22Rv1 (cell line): ENCODE results near the gene URB2.
"Not testable (repeated sequence)": the region's sequence is repeated elsewhere in the genome, so short reads cannot be mapped to it uniquely, and the experiment has no call there.

Source experiments
- H3K27ac ChIP-seq: fragments of 450-650 bp; 2 replicates; pipeline ENCODE4 v1.5.1; 2017
- ZFX ChIP-seq: fragments of 450-650 bp; IDR thresholded peaks from 2 replicates; pipeline ENCODE4 v1.6.1; 2017; ENCODE audit warnings: antibody characterized with exemption, borderline replicate concordance
- TF ChIP-seq, protein P1 (sequence below): fragments of 450-650 bp; IDR thresholded peaks from 2 replicates; pipeline ENCODE4 v1.5.1; 2017; ENCODE audit warnings: mild to moderate bottlenecking

Gene URB2

DNA sequence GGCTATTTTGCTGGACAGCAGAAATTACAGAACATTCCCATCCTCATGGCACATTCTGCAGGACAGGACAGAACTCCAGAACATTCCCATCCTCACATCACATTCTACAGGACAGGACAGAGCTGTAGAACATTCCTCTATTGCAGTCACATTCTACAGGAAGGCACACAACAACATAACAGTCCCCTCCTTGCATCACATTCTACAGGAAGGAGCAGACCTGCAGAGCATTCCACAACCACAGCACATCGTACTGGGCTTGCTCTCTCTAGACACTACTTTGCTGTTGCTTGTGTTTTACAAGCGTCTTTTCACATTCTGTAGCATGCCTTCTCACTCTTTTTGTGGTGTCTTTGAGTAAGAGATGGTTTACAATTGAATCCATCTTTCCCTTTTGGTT lies 40.7 kb upstream of the URB2 start:
- TF ChIP-seq, protein P1, sequence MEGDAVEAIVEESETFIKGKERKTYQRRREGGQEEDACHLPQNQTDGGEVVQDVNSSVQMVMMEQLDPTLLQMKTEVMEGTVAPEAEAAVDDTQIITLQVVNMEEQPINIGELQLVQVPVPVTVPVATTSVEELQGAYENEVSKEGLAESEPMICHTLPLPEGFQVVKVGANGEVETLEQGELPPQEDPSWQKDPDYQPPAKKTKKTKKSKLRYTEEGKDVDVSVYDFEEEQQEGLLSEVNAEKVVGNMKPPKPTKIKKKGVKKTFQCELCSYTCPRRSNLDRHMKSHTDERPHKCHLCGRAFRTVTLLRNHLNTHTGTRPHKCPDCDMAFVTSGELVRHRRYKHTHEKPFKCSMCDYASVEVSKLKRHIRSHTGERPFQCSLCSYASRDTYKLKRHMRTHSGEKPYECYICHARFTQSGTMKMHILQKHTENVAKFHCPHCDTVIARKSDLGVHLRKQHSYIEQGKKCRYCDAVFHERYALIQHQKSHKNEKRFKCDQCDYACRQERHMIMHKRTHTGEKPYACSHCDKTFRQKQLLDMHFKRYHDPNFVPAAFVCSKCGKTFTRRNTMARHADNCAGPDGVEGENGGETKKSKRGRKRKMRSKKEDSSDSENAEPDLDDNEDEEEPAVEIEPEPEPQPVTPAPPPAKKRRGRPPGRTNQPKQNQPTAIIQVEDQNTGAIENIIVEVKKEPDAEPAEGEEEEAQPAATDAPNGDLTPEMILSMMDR = no peak
- no peak for TF ChIP-seq ZFX

DNA sequence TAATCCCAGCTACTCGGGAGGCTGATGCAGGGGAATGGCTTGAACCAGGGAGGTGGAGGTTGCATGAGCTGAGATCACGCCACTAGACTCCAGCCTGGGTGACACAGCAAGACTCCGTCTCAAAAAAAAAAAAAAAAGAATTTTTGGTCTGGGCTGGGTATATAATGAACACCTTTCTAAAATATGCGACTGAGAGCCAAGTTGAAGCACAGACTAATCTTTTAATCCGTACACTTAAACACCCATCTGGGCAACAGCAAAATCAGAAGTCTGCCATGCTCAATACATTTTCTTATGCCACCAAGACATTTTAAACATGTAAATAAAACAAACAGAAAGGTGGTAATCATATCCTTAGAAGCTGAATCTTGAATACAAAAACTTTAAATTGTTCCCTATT lies 35.9 kb upstream of the URB2 start:
- TF ChIP-seq ZFX = no peak
- TF ChIP-seq, protein P1 = no peak
- no peak overlapping the region for H3K27ac ChIP-seq

More for the DNA sequence above, 40.7 kb upstream of the URB2 start:
- H3K27ac ChIP-seq = no peak overlapping the region

DNA sequence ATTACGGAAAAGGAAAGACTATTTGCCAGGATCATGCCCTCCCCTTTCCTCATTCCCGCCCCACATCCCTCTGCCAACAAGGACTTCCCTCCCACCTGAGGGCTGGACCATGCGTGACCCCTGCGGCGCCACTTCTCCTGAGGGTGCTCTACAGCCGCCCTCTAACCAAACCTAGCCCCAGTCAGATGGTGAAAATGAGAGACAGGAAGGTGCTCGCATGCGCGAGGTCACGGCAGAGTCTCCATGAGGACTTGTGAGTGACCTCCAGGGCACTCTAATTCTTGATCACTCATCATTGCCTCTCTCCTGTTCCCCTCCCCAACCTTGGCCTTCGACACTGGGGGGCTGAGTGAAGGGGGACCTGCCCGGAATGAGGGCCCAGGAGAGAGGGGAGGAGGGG lies 32.2 kb upstream of the URB2 start:
- TF ChIP-seq ZFX = no peak
- TF ChIP-seq, protein P1 = no peak
- no peak overlapping the region for H3K27ac ChIP-seq

DNA sequence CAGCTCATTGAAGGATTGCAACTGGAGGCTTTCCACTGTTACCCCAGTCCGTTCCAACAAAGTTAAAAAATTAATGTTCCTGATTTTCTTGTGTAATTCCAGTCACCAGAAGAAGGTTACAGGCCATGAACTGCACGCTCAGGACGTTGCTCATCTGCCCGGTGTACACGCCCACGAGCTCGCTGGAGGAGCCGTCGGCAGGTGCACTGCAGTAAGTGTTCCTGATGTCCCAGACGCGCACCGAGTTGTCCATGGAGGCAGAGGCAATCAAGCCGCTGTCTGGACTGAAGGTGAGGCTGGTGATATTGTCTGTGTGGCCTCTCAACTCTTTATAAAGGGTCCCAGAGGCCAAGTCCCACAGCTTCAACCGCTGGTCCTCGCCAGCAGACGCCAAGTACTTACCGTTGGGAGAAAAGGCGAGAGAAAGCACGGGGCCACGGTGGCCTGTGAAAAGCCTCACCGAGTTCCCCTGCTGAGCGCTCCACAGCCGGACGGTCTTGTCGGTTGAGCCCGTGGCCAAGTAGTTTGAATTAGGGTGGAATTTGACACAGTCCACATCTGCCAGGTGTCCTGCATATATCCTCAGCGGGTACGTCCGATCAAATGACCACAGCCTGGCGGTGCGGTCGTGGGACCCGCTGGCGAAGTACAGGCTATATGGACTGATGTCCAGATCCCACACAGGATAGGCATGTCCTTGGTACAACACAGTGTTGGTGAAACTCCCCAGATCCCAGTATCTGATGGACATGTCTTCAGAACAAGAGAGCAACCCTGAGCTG lies 31.6 kb upstream of the URB2 start:
- no peak for TF ChIP-seq ZFX
- TF ChIP-seq, protein P1 = no peak
- no peak overlapping the region for H3K27ac ChIP-seq

DNA sequence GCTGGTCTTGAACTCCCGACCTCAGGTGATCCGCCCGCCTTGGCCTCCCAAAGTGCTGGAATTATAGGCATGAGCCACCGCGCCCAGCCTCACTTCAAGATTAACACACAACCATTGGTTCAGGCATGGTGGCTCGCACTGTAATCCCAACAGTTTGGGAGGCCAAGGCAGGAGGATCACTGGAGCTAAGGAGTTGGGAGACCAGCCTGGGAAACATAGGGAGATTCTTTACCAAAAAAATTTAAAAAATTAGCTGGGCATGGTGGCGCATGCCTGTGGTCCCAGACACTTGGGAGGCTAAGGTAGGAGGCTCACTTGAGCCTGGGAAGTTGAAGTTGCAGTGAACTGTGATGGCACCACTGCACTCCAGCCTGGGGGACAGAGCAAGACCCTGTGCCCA lies 30.2 kb upstream of the URB2 start:
- not testable (repeated sequence) for H3K27ac ChIP-seq

DNA sequence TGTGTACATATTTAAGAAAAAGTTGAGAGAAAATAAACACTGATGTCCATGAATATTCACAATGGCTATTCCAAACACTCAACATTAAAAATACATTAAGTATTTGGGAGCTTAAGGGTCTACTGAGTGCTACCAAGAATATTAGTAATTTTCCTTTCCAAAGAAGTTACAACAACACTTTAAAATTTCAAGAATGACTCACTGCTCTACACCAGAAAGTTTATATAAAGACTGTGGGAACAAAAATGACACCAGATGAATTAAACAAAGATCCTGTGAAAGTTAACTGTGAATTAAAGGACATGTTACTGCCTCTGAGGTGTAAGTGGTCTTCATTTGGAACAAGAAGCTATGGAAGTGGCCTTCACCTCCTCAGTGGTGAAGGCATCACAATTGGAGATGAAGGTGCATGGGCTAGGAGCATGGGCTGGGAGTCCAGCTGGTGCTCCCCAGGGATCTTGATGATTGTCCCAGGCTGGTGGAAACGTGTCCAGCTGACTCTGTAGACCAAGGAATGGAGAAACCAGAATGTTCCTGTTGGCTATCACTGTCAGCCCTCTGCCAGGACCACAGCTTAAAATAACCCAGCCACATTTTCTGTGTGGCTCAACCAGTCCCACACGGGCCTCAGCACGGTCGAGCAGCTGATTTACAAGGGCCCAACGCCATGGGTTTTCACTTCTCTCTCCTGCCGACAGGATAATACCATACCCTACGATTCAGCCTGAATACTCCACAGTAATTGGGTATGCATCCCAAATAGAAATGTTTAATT lies 28.9 kb upstream of the URB2 start:
- H3K27ac ChIP-seq = no peak overlapping the region
- no peak for TF ChIP-seq ZFX
- TF ChIP-seq, protein P1 = no peak

DNA sequence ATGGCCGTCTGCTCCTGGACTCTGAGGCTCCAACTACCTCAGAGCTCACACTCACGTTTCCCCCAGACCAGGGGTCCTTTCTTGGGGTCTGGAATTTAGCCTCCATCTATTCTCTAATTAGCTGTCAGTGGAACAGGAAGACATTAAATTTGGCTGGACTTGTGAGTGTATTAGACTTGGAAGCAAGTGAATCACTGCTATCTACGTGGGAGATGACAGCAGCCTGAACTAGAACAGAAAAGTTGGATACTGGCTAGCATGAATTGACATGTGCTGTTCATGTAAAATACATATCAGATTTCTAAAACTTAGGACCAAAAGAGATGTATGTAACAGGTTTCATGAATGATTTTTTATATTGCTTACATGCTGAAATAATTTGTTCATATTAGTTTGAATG lies 28.2 kb upstream of the URB2 start:
- TF ChIP-seq, protein P1 = no peak
- no peak for TF ChIP-seq ZFX
- H3K27ac ChIP-seq = no peak overlapping the region
